Breast epithelium (tissue), 4 donors: Measurements from ENCODE around the gene BOD1L1. TPM values are rescaled to one million over a fixed set of nuclear protein-coding genes. Genes with fewer than 3 reads are reported as not detected.

Experiments
- DNase-seq, 2 donors: peaks; one replicate each; pipeline ENCODE4 v3.0.0-alpha.2; 2019; ENCODE audit warnings: low spot score in 2 of 2
- H3K27ac ChIP-seq, 2 donors: fragments of 200-600 bp; sonication (generic) in 1 of 2; one replicate each; pipeline ENCODE4 v1.5.1; 2016 to 2019; ENCODE audit warnings: mild to moderate bottlenecking in 1 of 2
- H3K27me3 ChIP-seq, 2 donors: fragments of 200-600 bp; sonication (generic) in 1 of 2; one replicate each; pipeline versions ENCODE4 v1.5.1 to v1.6.0; 2017 to 2019; ENCODE audit warnings: control low read depth in 1 of 2, mild to moderate bottlenecking in 1 of 2
- H3K36me3 ChIP-seq: fragments of 200-600 bp; one replicate; pipeline ENCODE4 v1.5.1; 2019
- H3K4me1 ChIP-seq, 2 donors: fragments of 200-600 bp; sonication (generic); one replicate each; pipeline ENCODE4 v1.5.1; 2016 to 2019; ENCODE audit warnings: control low read depth in 1 of 2
- H3K4me3 ChIP-seq, 3 donors: fragments of 200-600 bp; sonication (generic); 1 replicate in 2 of 3; 2 replicates in 1 of 3; pipeline ENCODE4 v1.5.1; 2016 to 2019; ENCODE audit warnings: mild to moderate bottlenecking in 3 of 3, moderate library complexity in 2 of 3
- H3K9me3 ChIP-seq, 2 donors: fragments of 200-600 bp; sonication (generic) in 1 of 2; one replicate each; pipeline ENCODE4 v1.5.1; 2016 to 2019; ENCODE audit warnings: control low read depth in 1 of 2
- POLR2A ChIP-seq: fragments of 450-650 bp; IDR thresholded peaks from one replicate; pipeline ENCODE4 v1.6.1; 2016; ENCODE audit warnings: antibody characterized with exemption, mild to moderate bottlenecking, moderate library complexity
- POLR2AphosphoS5 ChIP-seq, 3 donors: sonication (generic); formaldehyde crosslinking; IDR thresholded peaks; one replicate each; pipeline ENCODE4 v1.6.1; 2017; ENCODE audit warnings: antibody characterized with exemption in 3 of 3
- intact Hi-C: fragments of 100-400 bp; cut with DNase I; formaldehyde crosslinking; loops from one replicate; pipeline ENCODE4 v1.15.1; 2023; ENCODE audit warnings: low total_unique reads
- total RNA-seq, 3 donors: library from RNA; depleted of rRNA; stranded (reverse); fragments of >200 nt; gene quantifications; one replicate each; pipeline ENCODE4 v1.1.0, GENCODE V29; 2016
- TF ChIP-seq, protein P1 (sequence below), 3 donors: fragments of 450-650 bp; IDR thresholded peaks; one replicate each; pipeline ENCODE4 v1.5.1; 2016 to 2017; ENCODE audit warnings: antibody characterized with exemption in 3 of 3, mild to moderate bottlenecking in 3 of 3, moderate library complexity in 3 of 3

Gene BOD1L1
- total RNA-seq, 3 donors from 2014 or later = 49.0 to 68.3 (median 56.0) TPM

DNA sequence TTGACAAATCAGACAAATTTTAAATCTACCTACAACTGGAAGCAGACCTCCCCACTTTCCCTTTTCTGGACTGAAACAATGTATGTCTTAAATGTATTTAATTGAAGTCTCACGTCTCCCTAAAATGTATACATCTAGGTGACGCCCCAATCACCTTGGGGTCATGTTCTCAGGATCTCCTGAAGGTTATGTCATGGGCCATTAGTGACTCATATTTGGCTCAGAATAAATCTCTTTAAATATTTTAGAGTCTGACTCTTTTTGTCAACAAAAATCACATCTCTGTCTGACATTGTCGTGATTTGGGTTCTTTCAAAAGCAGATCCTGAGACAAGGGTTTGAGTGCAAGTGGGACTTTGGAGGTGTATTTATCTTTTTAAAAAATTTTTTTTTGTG lies 26.2 kb upstream of the BOD1L1 start:
- Histone ChIP-seq H3K27me3 (no peaks in the 10 kb centered on the region), H3K9me3 (no peaks in the 10 kb centered on the region), H3K4me1 (no peaks in the 10 kb centered on the region), H3K4me3 (no peak overlapping the region), H3K36me3 (no peaks in the 10 kb centered on the region), H3K27ac (no peak overlapping the region)
- intact Hi-C loops = no loop called here
- DNase-seq = no peak
- TF ChIP-seq, protein P1, sequence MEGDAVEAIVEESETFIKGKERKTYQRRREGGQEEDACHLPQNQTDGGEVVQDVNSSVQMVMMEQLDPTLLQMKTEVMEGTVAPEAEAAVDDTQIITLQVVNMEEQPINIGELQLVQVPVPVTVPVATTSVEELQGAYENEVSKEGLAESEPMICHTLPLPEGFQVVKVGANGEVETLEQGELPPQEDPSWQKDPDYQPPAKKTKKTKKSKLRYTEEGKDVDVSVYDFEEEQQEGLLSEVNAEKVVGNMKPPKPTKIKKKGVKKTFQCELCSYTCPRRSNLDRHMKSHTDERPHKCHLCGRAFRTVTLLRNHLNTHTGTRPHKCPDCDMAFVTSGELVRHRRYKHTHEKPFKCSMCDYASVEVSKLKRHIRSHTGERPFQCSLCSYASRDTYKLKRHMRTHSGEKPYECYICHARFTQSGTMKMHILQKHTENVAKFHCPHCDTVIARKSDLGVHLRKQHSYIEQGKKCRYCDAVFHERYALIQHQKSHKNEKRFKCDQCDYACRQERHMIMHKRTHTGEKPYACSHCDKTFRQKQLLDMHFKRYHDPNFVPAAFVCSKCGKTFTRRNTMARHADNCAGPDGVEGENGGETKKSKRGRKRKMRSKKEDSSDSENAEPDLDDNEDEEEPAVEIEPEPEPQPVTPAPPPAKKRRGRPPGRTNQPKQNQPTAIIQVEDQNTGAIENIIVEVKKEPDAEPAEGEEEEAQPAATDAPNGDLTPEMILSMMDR (IDR thresholded peaks at IDR 0.05) = no peak
- no peak for TF ChIP-seq POLR2A
- TF ChIP-seq POLR2AphosphoS5 (IDR thresholded peaks at IDR 0.05) = no peak

DNA sequence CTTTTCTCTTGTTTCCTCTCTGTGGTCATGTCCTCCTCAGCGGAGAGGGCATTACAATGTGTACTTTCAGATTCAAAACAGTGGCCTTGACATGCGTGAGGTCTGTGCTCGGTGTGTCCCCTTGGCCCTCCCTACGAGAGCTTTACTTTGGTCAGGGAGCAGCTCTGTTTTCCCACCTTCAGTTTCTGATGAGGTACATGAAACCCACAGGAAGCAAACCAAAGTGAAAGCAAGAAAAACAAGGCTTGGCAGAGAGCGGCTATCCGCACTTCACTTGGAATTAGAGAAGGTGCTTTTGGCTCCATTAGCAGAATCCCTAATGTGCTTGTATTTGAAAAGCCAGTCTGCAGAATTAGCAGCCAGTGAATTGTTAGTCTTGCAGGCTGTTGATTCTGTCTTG lies 19.5 kb upstream of the BOD1L1 start:
- no peaks in the 10 kb centered on the region for H3K27me3 ChIP-seq
- TF ChIP-seq POLR2A (no peak), POLR2AphosphoS5 (IDR thresholded peaks at IDR 0.05) (no peak)
- TF ChIP-seq, protein P1 (IDR thresholded peaks at IDR 0.05) = no peak
- intact Hi-C loops = no loop called here
- H3K4me1 ChIP-seq = no peaks in the 10 kb centered on the region
- no peaks in the 10 kb centered on the region for H3K9me3 ChIP-seq
- no peak overlapping the region for H3K4me3 ChIP-seq
- no peak overlapping the region for H3K27ac ChIP-seq
- H3K36me3 ChIP-seq = no peaks in the 10 kb centered on the region
- DNase-seq = no peak

DNA sequence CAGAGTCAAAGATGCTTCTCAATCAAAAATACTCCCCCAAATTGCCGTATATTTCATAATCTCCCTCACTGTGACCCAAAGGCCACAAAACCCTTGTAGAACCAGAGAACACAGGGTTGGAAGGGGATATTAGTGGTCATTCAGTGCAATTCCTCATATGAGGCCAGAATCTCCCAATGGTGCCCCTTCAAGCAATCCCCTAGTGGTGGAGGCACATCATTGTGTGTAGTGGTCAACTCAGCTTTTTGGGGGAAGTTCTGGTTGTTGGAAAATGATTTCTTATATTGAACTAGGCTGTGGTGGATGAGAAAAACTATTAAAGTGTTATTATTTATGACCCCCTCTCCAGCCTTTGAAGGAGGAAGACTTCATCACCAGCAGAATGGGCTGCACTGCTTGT lies 17.6 kb upstream of the BOD1L1 start:
- Histone ChIP-seq H3K27me3 (peaks cover 0 to 2% of the 10 kb centered on the region in 2 donors), H3K4me3 (no peak overlapping the region)
- intact Hi-C loops = no loop called here

DNA sequence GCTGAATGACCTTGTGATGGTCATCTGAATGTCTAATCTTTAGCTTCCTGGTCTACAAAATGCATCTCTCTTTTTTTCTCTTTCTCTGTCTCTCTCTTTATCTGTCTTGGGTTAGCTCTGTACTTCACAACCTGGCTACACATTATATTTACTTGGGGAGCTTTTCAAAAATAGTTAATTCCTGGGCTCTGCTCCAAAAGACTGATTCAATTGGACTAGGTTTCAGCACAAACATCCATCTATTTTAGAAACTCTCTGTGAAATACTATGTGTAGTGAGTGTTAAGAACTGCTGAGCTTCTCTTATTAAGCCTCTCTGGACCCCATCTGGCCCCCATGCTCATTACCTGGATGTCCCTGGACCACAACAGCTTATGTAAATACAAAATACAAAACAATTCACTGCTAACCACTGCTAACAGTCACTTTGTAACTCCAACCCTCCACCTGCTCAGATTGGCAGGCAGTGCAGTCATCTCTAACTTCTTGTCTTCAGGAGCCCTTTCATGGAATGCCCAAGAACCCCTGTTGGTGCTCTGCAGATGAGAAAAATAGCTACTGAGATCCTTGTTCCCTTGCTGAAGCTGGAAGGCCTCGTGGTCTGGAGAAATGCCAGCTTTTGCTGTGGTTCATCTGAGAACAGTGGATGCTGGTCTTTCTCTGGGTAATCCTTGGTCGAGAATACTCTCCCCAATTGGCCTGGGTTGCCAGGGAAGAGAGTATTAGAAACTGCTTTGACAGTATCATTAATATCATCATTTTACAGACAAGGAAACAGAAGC lies 14.8 kb upstream of the BOD1L1 start:
- Histone ChIP-seq H3K27me3 (peaks cover 0 to 4% of the 10 kb centered on the region in 2 donors), H3K4me1 (no peaks in the 10 kb centered on the region), H3K36me3 (no peaks in the 10 kb centered on the region), H3K4me3 (no peak overlapping the region), H3K27ac (no peak overlapping the region), H3K9me3 (no peaks in the 10 kb centered on the region)
- TF ChIP-seq POLR2A = no peak
- TF ChIP-seq POLR2AphosphoS5 (IDR thresholded peaks at IDR 0.05) = no peak
- TF ChIP-seq, protein P1 (IDR thresholded peaks at IDR 0.05) = no peak
- no peak for DNase-seq
- intact Hi-C loops = no loop called here

More for the DNA sequence above, 17.6 kb upstream of the BOD1L1 start:
- Histone ChIP-seq H3K27ac (no peak overlapping the region), H3K9me3 (no peaks in the 10 kb centered on the region), H3K36me3 (no peaks in the 10 kb centered on the region), H3K4me1 (no peaks in the 10 kb centered on the region)
- no peak for DNase-seq
- TF ChIP-seq, protein P1 (IDR thresholded peaks at IDR 0.05) = no peak
- TF ChIP-seq POLR2AphosphoS5 (IDR thresholded peaks at IDR 0.05) (no peak), POLR2A (no peak)

DNA sequence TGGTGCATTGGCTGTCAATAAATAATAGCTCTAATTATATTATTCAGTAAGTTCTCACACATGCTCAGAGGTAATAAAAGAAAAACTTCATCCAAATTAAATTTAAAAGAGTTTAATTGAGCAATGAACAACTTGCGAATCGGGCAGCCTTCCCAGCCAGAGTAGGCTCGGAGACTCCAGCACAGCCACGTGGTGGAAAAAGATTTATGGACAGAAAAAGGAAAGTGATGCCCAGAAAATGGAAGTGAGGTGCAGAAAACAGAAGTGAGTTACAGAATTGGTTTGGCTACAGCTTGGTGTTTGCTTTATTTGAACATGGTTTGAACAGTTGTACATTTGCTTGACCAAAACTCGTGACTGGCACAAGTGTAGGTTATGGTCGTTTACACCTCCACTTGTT lies 13.6 kb upstream of the BOD1L1 start:
- no peaks in the 10 kb centered on the region for H3K36me3 ChIP-seq
- H3K9me3 ChIP-seq = no peaks in the 10 kb centered on the region
- DNase-seq = no peak
- intact Hi-C loops = no loop called here
- no peaks in the 10 kb centered on the region for H3K4me1 ChIP-seq
- H3K4me3 ChIP-seq = no peak overlapping the region
- H3K27me3 ChIP-seq = peaks cover 0 to 4% of the 10 kb centered on the region in 2 donors
- H3K27ac ChIP-seq = no peak overlapping the region
- TF ChIP-seq, protein P1 (IDR thresholded peaks at IDR 0.05) = no peak
- no peak for TF ChIP-seq POLR2AphosphoS5 (IDR thresholded peaks at IDR 0.05)
- no peak for TF ChIP-seq POLR2A
